ENCODE measurements around the gene PPIL4.

PPIL4 gene

DNA sequence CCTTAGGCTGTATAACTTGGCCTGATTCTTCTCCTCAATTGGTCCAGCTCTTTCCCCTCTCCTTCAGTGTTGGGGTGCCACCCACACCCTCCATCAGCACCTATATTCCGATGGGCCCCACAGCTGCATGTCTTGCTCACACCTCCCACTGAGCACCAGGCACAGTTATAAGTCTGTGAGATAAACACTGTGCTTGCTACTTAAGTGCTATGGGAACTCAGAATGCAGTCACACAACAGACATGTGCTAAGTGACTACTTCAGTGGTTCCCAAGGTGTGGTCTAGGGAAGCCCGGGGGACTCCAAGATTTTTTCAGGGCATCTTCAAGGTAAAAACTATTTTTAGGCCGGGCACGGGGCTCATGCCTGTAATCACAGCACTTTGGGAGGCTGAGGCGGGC is 68.3 kb downstream of the PPIL4 start:
- TF ChIP-seq EZH2phosphoT487 (IDR thresholded peaks at IDR 0.05; ENCODE audit: low read depth): no peak
- TF ChIP-seq, protein P1, sequence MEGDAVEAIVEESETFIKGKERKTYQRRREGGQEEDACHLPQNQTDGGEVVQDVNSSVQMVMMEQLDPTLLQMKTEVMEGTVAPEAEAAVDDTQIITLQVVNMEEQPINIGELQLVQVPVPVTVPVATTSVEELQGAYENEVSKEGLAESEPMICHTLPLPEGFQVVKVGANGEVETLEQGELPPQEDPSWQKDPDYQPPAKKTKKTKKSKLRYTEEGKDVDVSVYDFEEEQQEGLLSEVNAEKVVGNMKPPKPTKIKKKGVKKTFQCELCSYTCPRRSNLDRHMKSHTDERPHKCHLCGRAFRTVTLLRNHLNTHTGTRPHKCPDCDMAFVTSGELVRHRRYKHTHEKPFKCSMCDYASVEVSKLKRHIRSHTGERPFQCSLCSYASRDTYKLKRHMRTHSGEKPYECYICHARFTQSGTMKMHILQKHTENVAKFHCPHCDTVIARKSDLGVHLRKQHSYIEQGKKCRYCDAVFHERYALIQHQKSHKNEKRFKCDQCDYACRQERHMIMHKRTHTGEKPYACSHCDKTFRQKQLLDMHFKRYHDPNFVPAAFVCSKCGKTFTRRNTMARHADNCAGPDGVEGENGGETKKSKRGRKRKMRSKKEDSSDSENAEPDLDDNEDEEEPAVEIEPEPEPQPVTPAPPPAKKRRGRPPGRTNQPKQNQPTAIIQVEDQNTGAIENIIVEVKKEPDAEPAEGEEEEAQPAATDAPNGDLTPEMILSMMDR (IDR thresholded peaks at IDR 0.05; ENCODE audit: low read depth, low read length): no peak
- no peaks in the 10 kb centered on the region for H3K27me3 ChIP-seq (ENCODE audit: low read depth, low read length)
- H2AFZ ChIP-seq (ENCODE audit: low read depth, low read length): no peak overlapping the region
- H3K9me3 ChIP-seq (ENCODE audit: insufficient read depth, low read length): no peaks in the 10 kb centered on the region
- no peak overlapping the region for H3K9ac ChIP-seq (ENCODE audit: low read length)
- H3K36me3 ChIP-seq (replicated peaks; ENCODE audit: low read depth, low read length): peaks cover 36% of the 10 kb centered on the region
- peaks cover 97% of the 10 kb centered on the region for H3K4me1 ChIP-seq (ENCODE audit: low read length)
- H3K79me2 ChIP-seq (ENCODE audit: low read length): peaks cover 100% of the 10 kb centered on the region
- peaks cover 53% of the 10 kb centered on the region for H4K20me1 ChIP-seq (ENCODE audit: insufficient read depth, low read length)
- no peak overlapping the region for H3K4me3 ChIP-seq (ENCODE audit: low read length)
- H3K27ac ChIP-seq (ENCODE audit: low read length): peak overlapping the region; percentile 52
- peak overlapping the region; percentile 18 for H3K4me2 ChIP-seq (ENCODE audit: low read length)

DNA sequence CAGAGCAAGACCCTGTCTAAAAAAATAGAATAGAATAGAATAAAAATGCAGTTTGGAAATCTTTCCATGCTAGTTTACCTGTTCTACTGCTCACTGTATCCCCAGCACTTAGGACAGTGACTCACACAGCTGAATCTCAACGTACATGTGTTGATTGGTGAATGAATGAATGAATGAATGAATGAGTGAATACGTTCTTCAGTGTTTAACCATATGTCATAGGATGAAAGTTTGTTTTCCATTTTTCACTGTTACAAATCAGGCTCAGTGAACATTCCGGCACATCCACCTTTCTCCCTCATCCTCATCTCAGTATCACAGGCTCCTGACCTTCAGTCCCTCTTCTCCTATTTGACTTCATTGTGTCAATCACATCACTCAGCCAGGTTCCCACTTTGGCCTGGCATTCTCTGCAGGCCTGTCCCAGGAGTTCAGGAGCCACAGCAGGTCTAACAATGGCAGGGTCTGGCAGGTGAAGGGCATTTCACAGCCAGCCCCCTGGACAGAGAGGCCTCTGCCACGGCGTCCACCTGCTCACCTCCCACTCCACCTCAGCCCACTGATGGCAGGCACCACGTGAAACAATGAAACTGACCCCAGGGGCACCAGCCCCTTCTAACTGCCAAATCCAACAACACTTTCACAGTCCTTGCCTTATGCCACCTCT is 68.9 kb downstream of the PPIL4 start:
- no peak overlapping the region for H3K4me3 ChIP-seq (ENCODE audit: low read length)
- peaks cover 100% of the 10 kb centered on the region for H3K79me2 ChIP-seq (ENCODE audit: low read length)
- peaks cover 97% of the 10 kb centered on the region for H3K4me1 ChIP-seq (ENCODE audit: low read length)
- peaks cover 58% of the 10 kb centered on the region for H4K20me1 ChIP-seq (ENCODE audit: insufficient read depth, low read length)
- no peaks in the 10 kb centered on the region for H3K27me3 ChIP-seq (ENCODE audit: low read depth, low read length)
- H3K9ac ChIP-seq (ENCODE audit: low read length): no peak overlapping the region
- H3K9me3 ChIP-seq (ENCODE audit: insufficient read depth, low read length): no peaks in the 10 kb centered on the region
- peak overlapping the region; percentile 52 for H3K27ac ChIP-seq (ENCODE audit: low read length)
- no peak for TF ChIP-seq EZH2phosphoT487 (IDR thresholded peaks at IDR 0.05; ENCODE audit: low read depth)
- TF ChIP-seq, protein P1 (IDR thresholded peaks at IDR 0.05; ENCODE audit: low read depth, low read length): no peak
- no peak overlapping the region for H2AFZ ChIP-seq (ENCODE audit: low read depth, low read length)
- peak overlapping the region; percentile 18 for H3K4me2 ChIP-seq (ENCODE audit: low read length)
- peaks cover 40% of the 10 kb centered on the region for H3K36me3 ChIP-seq (replicated peaks; ENCODE audit: low read depth, low read length)

DNA sequence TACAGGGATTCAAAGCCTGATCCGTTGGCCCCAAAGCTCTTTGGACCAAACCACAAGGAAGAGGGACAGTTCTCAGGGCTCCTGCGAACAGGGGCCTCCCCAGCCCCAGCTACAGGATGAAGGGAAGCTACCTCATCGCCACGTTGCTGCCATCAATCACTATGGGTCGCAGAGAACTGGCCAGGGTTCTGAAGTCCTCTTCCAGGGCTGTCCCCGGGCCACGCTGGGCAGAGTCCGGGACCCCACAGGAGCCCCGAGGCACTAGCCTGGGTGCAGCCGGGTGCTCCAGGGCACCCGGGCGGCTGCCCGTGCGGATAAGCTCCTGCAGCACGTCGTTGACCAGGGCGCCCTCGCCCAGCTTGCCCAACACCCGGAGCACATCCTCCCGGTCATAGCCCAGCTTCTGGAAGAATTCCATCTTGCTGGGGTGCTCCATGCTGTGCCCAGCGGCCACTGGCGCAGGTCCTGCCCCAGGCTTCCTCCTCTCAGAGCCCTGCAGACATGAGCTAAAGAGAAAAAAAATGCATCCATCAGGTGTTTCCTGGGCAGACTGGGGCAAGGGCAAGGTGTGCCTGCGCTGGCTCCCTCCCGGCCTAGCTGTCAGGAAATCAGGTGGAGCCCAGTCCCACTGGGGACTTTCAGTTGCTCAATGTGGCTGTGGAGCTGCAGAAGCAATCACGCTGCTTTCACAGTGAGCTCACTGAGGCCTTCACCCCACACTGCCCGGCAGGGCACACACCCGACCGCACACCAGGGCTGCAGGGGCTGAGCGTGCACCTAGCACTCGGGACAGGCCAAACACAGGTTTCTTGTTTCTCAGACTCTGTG is 71.5 kb downstream of the PPIL4 start:
- H3K9ac ChIP-seq (ENCODE audit: low read length): peak overlapping the region; percentile 61
- peaks cover 57% of the 10 kb centered on the region for H4K20me1 ChIP-seq (ENCODE audit: insufficient read depth, low read length)
- H3K27me3 ChIP-seq (ENCODE audit: low read depth, low read length): no peaks in the 10 kb centered on the region
- peaks cover 42% of the 10 kb centered on the region for H3K36me3 ChIP-seq (replicated peaks; ENCODE audit: low read depth, low read length)
- H3K79me2 ChIP-seq (ENCODE audit: low read length): peaks cover 100% of the 10 kb centered on the region
- no peak overlapping the region for H2AFZ ChIP-seq (ENCODE audit: low read depth, low read length)
- H3K4me2 ChIP-seq (ENCODE audit: low read length): peak overlapping the region; percentile 91
- H3K9me3 ChIP-seq (ENCODE audit: insufficient read depth, low read length): peaks cover 3% of the 10 kb centered on the region; the same call in 1 of the 2 replicates
- peak overlapping the region; percentile 98 for H3K27ac ChIP-seq (ENCODE audit: low read length)
- TF ChIP-seq, protein P1 (IDR thresholded peaks at IDR 0.05; ENCODE audit: low read depth, low read length): no peak
- no peak for TF ChIP-seq EZH2phosphoT487 (IDR thresholded peaks at IDR 0.05; ENCODE audit: low read depth)
- H3K4me1 ChIP-seq (ENCODE audit: low read length): peaks cover 93% of the 10 kb centered on the region
- peak overlapping the region; percentile 61 for H3K4me3 ChIP-seq (ENCODE audit: low read length)

All from OCI-LY3 (cell line).